AG10803 (cell line): ENCODE results near the gene MUSK.

Experiments used
- DNase-seq: peaks from one replicate; pipeline ENCODE4 v3.0.0; 2010; ENCODE audit warnings: low read depth
- H3K4me3 ChIP-seq: 2 replicates; pipeline ENCODE4 v1.5.1; 2011; ENCODE audit warnings: mild to moderate bottlenecking, low read length, control low read depth
- TF ChIP-seq, protein P1 (sequence below): conservative IDR thresholded peaks from 2 replicates; pipeline ENCODE4 v1.5.1; 2011; ENCODE audit warnings: mild to moderate bottlenecking, low read length, control low read depth, inconsistent platforms

MUSK gene

DNA sequence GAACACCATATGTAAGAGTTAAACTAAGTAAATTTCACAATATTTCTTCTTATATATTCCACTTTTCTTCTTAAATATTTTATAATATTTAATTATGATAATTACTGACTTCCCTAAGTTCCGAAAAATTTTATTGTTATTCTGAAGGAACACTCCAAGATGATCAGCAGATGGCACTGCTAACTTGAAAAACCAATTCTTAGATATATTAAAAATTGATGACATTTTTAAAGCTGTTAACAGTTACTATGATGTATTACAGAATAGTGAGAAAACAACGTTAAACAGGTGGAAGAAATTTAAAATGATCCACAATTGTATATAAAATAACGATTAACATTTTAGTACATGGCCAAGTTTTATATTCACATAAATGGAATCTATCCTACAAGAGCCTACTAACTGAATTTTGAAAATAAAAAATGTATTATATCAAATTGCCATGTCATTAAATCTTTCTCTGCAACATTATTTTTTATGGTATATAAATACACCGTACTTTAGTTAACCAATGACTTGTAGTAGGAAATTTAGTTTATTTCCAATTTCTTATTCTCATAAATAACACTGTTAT is 30.1 kb upstream of the MUSK start:
- DNase-seq, result peak; percentile 49
- H3K4me3 ChIP-seq, result no peak overlapping the region
- TF ChIP-seq, protein P1, sequence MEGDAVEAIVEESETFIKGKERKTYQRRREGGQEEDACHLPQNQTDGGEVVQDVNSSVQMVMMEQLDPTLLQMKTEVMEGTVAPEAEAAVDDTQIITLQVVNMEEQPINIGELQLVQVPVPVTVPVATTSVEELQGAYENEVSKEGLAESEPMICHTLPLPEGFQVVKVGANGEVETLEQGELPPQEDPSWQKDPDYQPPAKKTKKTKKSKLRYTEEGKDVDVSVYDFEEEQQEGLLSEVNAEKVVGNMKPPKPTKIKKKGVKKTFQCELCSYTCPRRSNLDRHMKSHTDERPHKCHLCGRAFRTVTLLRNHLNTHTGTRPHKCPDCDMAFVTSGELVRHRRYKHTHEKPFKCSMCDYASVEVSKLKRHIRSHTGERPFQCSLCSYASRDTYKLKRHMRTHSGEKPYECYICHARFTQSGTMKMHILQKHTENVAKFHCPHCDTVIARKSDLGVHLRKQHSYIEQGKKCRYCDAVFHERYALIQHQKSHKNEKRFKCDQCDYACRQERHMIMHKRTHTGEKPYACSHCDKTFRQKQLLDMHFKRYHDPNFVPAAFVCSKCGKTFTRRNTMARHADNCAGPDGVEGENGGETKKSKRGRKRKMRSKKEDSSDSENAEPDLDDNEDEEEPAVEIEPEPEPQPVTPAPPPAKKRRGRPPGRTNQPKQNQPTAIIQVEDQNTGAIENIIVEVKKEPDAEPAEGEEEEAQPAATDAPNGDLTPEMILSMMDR, result peak; percentile 59

DNA sequence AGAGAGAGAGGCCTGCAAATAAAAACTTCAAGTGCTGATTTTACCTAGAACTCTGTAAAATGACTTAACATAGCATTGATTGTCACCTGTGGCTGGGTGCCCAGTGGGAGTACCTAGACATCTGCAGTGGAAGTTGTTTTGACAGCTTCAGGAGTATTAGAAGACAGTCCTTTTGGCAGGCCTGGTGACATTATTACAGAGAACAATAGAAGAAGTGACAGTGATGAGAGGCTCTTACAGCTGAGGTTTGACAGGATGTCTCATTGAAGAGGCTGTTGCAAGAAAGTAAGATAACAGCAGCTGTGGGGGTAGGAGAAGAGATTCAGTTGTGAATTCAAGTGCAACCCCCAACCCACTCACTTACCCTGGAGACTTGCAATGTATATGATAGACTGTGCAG is 27.9 kb upstream of the MUSK start:
- TF ChIP-seq, protein P1, result no peak
- no peak for DNase-seq

DNA sequence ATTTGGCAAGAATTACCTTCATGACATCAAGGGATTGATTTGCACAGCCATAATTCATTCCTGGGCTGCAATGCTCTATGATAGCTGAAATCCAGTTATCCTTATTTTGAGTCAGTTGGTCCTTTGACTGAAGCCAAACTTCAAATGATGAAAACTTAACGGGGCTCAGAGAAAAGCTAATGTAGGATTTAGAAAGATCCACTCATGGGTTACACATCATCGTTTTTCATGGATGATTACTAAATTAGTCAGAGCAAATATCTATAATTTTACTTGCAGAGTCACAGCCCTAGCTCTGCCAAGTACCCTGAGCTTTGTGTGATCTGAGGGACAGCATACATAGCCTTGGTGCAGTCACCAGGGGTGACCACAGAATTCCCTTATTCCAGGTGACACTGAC is 27.3 kb upstream of the MUSK start:
- no peak for DNase-seq
- TF ChIP-seq, protein P1, result no peak
- H3K4me3 ChIP-seq, result no peak overlapping the region

More for the DNA sequence above, 27.9 kb upstream of the MUSK start:
- no peak overlapping the region for H3K4me3 ChIP-seq

DNA sequence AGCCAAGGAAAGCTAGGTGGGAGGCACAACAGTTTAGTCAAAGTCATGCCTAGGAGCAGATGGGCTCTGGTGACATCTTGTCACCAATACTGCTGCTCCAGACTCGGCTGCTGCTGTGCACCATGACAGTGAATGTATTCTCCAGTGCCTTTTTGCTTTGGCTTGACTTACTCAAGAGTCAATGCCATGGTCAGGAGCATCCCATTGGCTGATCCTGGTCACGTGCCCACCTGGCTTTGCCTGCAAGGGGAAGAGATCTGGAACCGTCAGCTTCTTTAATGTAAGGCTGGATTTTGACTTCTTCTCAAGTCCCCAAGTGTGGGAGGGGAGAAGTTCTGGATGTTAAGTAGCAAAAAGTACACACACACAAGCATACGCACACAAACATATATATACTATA is 19.9 kb upstream of the MUSK start:
- no peak for DNase-seq
- no peak overlapping the region for H3K4me3 ChIP-seq
- TF ChIP-seq, protein P1, result no peak

DNA sequence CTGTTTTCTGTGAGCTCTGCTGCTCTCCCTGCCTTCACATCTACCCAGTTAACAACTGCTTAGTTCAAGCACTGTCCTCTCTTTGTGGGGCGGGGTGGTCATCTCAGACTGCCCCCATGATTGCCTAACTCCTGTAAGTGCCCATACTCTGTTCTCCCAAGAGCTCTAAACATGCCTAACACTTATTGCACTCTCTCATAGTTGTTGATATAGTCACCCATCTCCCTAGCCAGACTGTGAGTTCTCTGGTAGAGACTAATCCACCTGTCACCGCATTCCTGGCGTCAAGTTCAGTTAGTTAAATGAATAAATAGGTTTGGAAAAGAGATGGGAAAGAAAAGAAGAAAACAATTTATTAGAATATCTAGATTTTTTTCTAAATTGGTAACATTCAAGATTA is 18.3 kb upstream of the MUSK start:
- DNase-seq, result peak; percentile 92
- no peak overlapping the region for H3K4me3 ChIP-seq
- TF ChIP-seq, protein P1, result no peak

DNA sequence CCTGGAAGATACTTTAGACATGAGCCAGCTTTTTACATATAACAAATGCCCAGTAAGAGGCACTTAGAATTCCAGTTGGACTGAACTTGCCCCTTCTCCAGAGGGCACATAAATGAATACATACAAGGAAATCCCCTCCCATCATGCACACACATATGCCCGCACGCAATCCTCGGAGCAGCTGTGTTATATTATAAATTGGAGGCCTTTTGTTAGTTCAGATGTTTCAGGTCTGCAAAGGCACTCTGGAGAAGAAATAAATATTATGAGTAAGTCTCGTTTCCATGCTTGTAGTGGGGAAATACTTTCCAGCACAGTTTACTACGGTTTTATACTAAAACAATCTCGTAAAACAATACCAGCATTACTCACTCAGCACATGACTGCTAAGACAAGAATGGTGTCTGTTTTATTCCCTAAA is 17.6 kb upstream of the MUSK start:
- peak; percentile 97 for DNase-seq
- no peak overlapping the region for H3K4me3 ChIP-seq
- TF ChIP-seq, protein P1, result no peak

DNA sequence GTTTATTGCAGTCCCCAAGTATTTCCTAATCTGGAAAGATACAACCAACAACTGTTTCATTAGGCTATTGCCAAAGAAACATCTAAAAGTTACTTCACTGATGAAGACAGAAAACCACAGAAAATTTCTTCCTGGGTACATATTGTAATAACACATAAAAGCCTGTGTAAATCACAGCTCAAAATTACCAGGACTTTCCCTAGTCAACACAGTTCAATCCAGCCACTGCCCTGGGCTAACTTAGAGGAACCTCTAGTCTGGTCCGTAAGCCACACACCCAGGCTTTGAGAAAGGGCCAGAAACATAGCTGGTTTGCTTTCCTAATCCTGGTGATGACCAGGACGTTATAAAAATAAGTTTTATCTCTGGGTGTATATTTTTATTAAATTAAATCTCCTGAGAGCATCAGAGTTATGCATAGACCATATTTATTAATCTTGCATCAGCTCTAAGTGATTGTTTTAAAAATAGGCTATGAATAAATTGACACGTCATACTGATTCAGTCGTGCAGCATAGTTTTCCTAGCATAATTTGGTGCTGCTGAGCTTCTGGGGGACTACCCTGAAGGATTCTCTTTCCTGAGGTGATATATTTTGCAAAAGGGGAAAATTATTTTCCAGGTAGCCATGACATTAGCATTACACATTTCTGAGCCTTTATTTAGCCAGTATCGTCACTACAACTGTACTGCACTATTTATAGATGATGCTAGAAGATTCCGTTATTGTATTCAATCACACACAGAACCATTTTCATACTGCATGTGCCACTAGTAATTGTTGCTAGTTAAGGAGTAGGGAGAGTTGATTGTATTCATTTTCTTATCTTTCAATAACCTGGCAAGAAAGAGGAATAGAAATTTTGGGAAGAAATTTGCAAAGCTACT is 12.6 kb upstream of the MUSK start:
- peak; percentile 89 for DNase-seq
- TF ChIP-seq, protein P1, result no peak

More for the DNA sequence above, 12.6 kb upstream of the MUSK start:
- H3K4me3 ChIP-seq, result no peak overlapping the region
